ENCODE results near the gene ADIPOQ. TPM values are rescaled to one million over a fixed set of nuclear protein-coding genes. Genes with fewer than 3 reads are reported as not detected.
"Not testable (repeated sequence)": the region's sequence is repeated elsewhere in the genome, so short reads cannot be mapped to it uniquely, and the experiment has no call there.

Gene ADIPOQ
- total RNA-seq, 1 donor from 2014 or later = 36.6 TPM

DNA sequence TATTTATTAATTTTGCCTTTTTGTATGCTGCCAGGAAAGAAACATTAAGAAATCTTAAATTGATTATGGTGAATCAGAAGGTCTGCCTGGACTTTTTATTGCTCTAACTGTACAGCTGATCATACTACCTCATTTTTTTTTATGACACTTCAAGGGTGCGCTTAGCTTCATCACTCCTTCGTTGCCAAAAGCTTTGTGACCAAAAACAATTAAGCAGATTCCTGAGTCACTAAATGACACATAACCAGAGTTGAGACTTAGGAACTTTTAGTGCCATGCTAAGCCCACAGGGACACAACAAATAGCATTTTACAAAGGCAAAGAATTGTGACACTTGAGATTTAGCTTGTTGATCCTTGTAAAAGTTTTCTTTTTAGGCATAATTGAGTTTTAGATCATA lies 4.9 kb downstream of the ADIPOQ start:
- no peaks in the 10 kb centered on the region for H3K4me1 ChIP-seq
- no peaks in the 10 kb centered on the region for H3K36me3 ChIP-seq
- H3K27me3 ChIP-seq = no peaks in the 10 kb centered on the region
- TF ChIP-seq POLR2AphosphoS5 (IDR thresholded peaks at IDR 0.05; ENCODE audit: insufficient read depth in 1 of 2, low read depth in 1 of 2) (no peak), POLR2A (IDR thresholded peaks at IDR 0.05) (no peak)
- TF ChIP-seq, protein P1, sequence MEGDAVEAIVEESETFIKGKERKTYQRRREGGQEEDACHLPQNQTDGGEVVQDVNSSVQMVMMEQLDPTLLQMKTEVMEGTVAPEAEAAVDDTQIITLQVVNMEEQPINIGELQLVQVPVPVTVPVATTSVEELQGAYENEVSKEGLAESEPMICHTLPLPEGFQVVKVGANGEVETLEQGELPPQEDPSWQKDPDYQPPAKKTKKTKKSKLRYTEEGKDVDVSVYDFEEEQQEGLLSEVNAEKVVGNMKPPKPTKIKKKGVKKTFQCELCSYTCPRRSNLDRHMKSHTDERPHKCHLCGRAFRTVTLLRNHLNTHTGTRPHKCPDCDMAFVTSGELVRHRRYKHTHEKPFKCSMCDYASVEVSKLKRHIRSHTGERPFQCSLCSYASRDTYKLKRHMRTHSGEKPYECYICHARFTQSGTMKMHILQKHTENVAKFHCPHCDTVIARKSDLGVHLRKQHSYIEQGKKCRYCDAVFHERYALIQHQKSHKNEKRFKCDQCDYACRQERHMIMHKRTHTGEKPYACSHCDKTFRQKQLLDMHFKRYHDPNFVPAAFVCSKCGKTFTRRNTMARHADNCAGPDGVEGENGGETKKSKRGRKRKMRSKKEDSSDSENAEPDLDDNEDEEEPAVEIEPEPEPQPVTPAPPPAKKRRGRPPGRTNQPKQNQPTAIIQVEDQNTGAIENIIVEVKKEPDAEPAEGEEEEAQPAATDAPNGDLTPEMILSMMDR (IDR thresholded peaks at IDR 0.05) = no peak
- H3K27ac ChIP-seq = no peak overlapping the region
- no peaks in the 10 kb centered on the region for H3K9me3 ChIP-seq
- intact Hi-C loops (cut with DNase I) = loop anchor here (10.0 kb wide), 1 partner anchor 317 kb away; no protein-coding TSS in a partner anchor
- no peak overlapping the region for H3K4me3 ChIP-seq
- DNase-seq (ENCODE audit: extremely low spot score in 2 of 2) = peak in 1 of 2 donors; percentile 8

GRCh38 chr3:186849374-186849975 lies 7.0 kb downstream of the ADIPOQ start:
- no peak overlapping the region for H3K4me3 ChIP-seq
- no peaks in the 10 kb centered on the region for H3K36me3 ChIP-seq
- no peaks in the 10 kb centered on the region for H3K9me3 ChIP-seq
- H3K27ac ChIP-seq = no peak overlapping the region
- intact Hi-C loops (cut with DNase I) = loop anchor here (10.0 kb wide), 1 partner anchor 315 kb away; no protein-coding TSS in a partner anchor
- no peak for DNase-seq (ENCODE audit: extremely low spot score in 2 of 2)
- H3K4me1 ChIP-seq = no peaks in the 10 kb centered on the region
- TF ChIP-seq, protein P1 (IDR thresholded peaks at IDR 0.05) = no peak
- TF ChIP-seq POLR2A (IDR thresholded peaks at IDR 0.05) (no peak), POLR2AphosphoS5 (IDR thresholded peaks at IDR 0.05; ENCODE audit: insufficient read depth in 1 of 2, low read depth in 1 of 2) (no peak)
- H3K27me3 ChIP-seq = no peaks in the 10 kb centered on the region

- H3K4me1 ChIP-seq; intact Hi-C loops (cut with DNase I); H3K27ac ChIP-seq; H3K4me3 ChIP-seq; H3K27me3 ChIP-seq; H3K36me3 ChIP-seq; H3K9me3 ChIP-seq; DNase-seq (ENCODE audit: extremely low spot score in 2 of 2): not testable (repeated sequence)
These were observed 9.3 kb downstream of the ADIPOQ start for GRCh38 chr3:186851835-186852234.

DNA sequence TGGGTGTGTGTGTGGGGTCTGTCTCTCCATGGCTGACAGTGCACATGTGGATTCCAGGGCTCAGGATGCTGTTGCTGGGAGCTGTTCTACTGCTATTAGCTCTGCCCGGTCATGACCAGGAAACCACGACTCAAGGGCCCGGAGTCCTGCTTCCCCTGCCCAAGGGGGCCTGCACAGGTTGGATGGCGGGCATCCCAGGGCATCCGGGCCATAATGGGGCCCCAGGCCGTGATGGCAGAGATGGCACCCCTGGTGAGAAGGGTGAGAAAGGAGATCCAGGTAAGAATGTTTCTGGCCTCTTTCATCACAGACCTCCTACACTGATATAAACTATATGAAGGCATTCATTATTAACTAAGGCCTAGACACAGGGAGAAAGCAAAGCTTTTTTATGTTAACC lies 10.5 kb downstream of the ADIPOQ start:
- Histone ChIP-seq H3K27ac (no peak overlapping the region), H3K36me3 (no peaks in the 10 kb centered on the region), H3K9me3 (no peaks in the 10 kb centered on the region), H3K27me3 (no peaks in the 10 kb centered on the region), H3K4me3 (no peak overlapping the region), H3K4me1 (no peaks in the 10 kb centered on the region)
- intact Hi-C loops (cut with DNase I) = no loop called here
- DNase-seq (ENCODE audit: extremely low spot score in 2 of 2) = no peak
- no peak for TF ChIP-seq POLR2A (IDR thresholded peaks at IDR 0.05)

DNA sequence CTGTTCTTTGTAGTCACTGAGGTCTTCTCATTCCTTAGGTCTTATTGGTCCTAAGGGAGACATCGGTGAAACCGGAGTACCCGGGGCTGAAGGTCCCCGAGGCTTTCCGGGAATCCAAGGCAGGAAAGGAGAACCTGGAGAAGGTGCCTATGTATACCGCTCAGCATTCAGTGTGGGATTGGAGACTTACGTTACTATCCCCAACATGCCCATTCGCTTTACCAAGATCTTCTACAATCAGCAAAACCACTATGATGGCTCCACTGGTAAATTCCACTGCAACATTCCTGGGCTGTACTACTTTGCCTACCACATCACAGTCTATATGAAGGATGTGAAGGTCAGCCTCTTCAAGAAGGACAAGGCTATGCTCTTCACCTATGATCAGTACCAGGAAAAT lies 11.6 kb downstream of the ADIPOQ start:
- H3K4me1 ChIP-seq = no peaks in the 10 kb centered on the region
- H3K27me3 ChIP-seq = no peaks in the 10 kb centered on the region
- H3K9me3 ChIP-seq = no peaks in the 10 kb centered on the region
- DNase-seq (ENCODE audit: extremely low spot score in 2 of 2) = no peak
- no peak overlapping the region for H3K27ac ChIP-seq
- H3K36me3 ChIP-seq = no peaks in the 10 kb centered on the region
- TF ChIP-seq POLR2AphosphoS5 (IDR thresholded peaks at IDR 0.05; ENCODE audit: insufficient read depth in 1 of 2, low read depth in 1 of 2) (no peak), POLR2A (IDR thresholded peaks at IDR 0.05) (no peak)
- TF ChIP-seq, protein P1 (IDR thresholded peaks at IDR 0.05) = no peak
- no peak overlapping the region for H3K4me3 ChIP-seq
- intact Hi-C loops (cut with DNase I) = no loop called here

DNA sequence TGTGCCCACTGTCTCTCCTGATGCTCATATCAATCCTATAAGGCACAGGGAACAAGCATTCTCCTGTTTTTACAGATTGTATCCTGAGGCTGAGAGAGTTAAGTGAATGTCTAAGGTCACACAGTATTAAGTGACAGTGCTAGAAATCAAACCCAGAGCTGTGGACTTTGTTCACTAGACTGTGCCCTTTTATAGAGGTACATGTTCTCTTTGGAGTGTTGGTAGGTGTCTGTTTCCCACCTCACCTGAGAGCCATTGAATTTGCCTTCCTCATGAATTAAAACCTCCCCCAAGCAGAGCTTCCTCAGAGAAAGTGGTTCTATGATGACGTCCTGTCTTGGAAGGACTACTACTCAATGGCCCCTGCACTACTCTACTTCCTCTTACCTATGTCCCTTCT lies 12.4 kb downstream of the ADIPOQ start:
- H3K9me3 ChIP-seq = no peaks in the 10 kb centered on the region
- TF ChIP-seq POLR2A (IDR thresholded peaks at IDR 0.05) (no peak), POLR2AphosphoS5 (IDR thresholded peaks at IDR 0.05; ENCODE audit: insufficient read depth in 1 of 2, low read depth in 1 of 2) (no peak)
- TF ChIP-seq, protein P1 (IDR thresholded peaks at IDR 0.05) = no peak
- H3K4me3 ChIP-seq = no peak overlapping the region
- no peaks in the 10 kb centered on the region for H3K4me1 ChIP-seq
- intact Hi-C loops (cut with DNase I) = no loop called here
- no peaks in the 10 kb centered on the region for H3K27me3 ChIP-seq
- no peak overlapping the region for H3K27ac ChIP-seq
- no peak for DNase-seq (ENCODE audit: extremely low spot score in 2 of 2)
- no peaks in the 10 kb centered on the region for H3K36me3 ChIP-seq

Measured in vagina (tissue), 2 donors.